Endothelial cell (in vitro differentiated cells): ENCODE data around the gene TAS2R38. TPM values are rescaled to one million over a fixed set of nuclear protein-coding genes. Genes with fewer than 3 reads are reported as not detected.

ENCODE experiments used
- DNase-seq: peaks from one replicate; pipeline ENCODE4 v3.0.0; 2021; ENCODE audit warnings: low spot score
- H3K27ac Mint-ChIP-seq: one replicate; pipeline ENCODE4 v1.8.0; 2021; ENCODE audit warnings: mixed read lengths, inconsistent platforms; ENCODE audit not compliant: unreplicated experiment
- H3K27me3 Mint-ChIP-seq: one replicate; pipeline ENCODE4 v1.8.0; 2021; ENCODE audit warnings: mild to moderate bottlenecking, moderate library complexity, mixed read lengths, inconsistent platforms; ENCODE audit not compliant: unreplicated experiment
- H3K36me3 Mint-ChIP-seq: one replicate; pipeline ENCODE4 v1.8.0; 2021; ENCODE audit warnings: mild to moderate bottlenecking, low read depth, mixed read lengths, inconsistent platforms; ENCODE audit not compliant: unreplicated experiment
- H3K4me1 Mint-ChIP-seq: one replicate; pipeline ENCODE4 v1.8.0; 2021; ENCODE audit warnings: mild to moderate bottlenecking, mixed read lengths, inconsistent platforms; ENCODE audit not compliant: unreplicated experiment
- H3K4me3 Mint-ChIP-seq: one replicate; pipeline ENCODE4 v1.8.0; 2021; ENCODE audit warnings: mild to moderate bottlenecking, mixed read lengths, inconsistent platforms; ENCODE audit not compliant: unreplicated experiment
- H3K9me3 Mint-ChIP-seq: one replicate; pipeline ENCODE4 v1.8.0; 2021; ENCODE audit warnings: mixed read lengths, inconsistent platforms; ENCODE audit not compliant: unreplicated experiment
- CTCF ChIP-seq: fragments of 200-600 bp; sonication (generic); IDR thresholded peaks from one replicate; pipeline ENCODE4 v1.5.0; 2021; ENCODE audit warnings: antibody characterized with exemption; ENCODE audit not compliant: unreplicated experiment
- total RNA-seq: library from RNA; stranded (reverse); fragmentation: NEBNext Ultra II Directional; extraction: Animal tissue kit (Norgen Biotek cat#: 25700); gene quantifications from one replicate; pipeline ENCODE4 v1.2.1, GENCODE V29; 2021; ENCODE audit not compliant: unreplicated experiment

TAS2R38 gene
- total RNA-seq, 1 donor from 2014 or later, result not detected

GRCh38 chr7:141949451-141949850 is 24.1 kb downstream of the TAS2R38 start:
- Mint-ChIP-seq H3K9me3 (no peaks in the 10 kb centered on the region), H3K4me3 (no peak overlapping the region), H3K36me3 (no peaks in the 10 kb centered on the region), H3K4me1 (no peaks in the 10 kb centered on the region), H3K27me3 (no peaks in the 10 kb centered on the region), H3K27ac (no peak overlapping the region)
- TF ChIP-seq CTCF, result no peak
- no peak for DNase-seq

- Mint-ChIP-seq H3K9me3 (no peaks in the 10 kb centered on the region), H3K27ac (no peak overlapping the region), H3K4me3 (no peak overlapping the region), H3K27me3 (no peaks in the 10 kb centered on the region), H3K4me1 (no peaks in the 10 kb centered on the region), H3K36me3 (no peaks in the 10 kb centered on the region)
- no peak for DNase-seq
- TF ChIP-seq CTCF, result no peak
Measured at GRCh38 chr7:141949021-141949420, 24.6 kb downstream of the TAS2R38 start.

- no peaks in the 10 kb centered on the region for H3K4me1 Mint-ChIP-seq
- no peak within 1 kb of the TSS for H3K4me3 Mint-ChIP-seq
- no peaks in the 10 kb centered on the region for H3K27me3 Mint-ChIP-seq
- TF ChIP-seq CTCF, result no peak
- no peaks in the 10 kb centered on the region for H3K36me3 Mint-ChIP-seq
- no peak for DNase-seq
- H3K27ac Mint-ChIP-seq, result no peak within 1 kb of the TSS
- H3K9me3 Mint-ChIP-seq, result no peaks in the 10 kb centered on the region
Measured at GRCh38 chr7:141946796-141947195, 26.8 kb downstream of the TAS2R38 start, which contains the start of gene CLEC5A. CLEC5A (minus strand) TSS chr7:141946974; CDS start chr7:141946292, 682 bp downstream.

- no peaks in the 10 kb centered on the region for H3K4me1 Mint-ChIP-seq
- TF ChIP-seq CTCF, result no peak
- H3K27ac Mint-ChIP-seq, result no peak overlapping the region
- no peak overlapping the region for H3K4me3 Mint-ChIP-seq
- no peaks in the 10 kb centered on the region for H3K27me3 Mint-ChIP-seq
- H3K36me3 Mint-ChIP-seq, result no peaks in the 10 kb centered on the region
- H3K9me3 Mint-ChIP-seq, result no peaks in the 10 kb centered on the region
- no peak for DNase-seq
Measured at GRCh38 chr7:141945356-141945755, 28.2 kb downstream of the TAS2R38 start.

GRCh38 chr7:141944811-141945210 is 28.8 kb downstream of the TAS2R38 start:
- H3K4me1 Mint-ChIP-seq, result no peaks in the 10 kb centered on the region
- TF ChIP-seq CTCF, result no peak
- no peak overlapping the region for H3K27ac Mint-ChIP-seq
- no peaks in the 10 kb centered on the region for H3K9me3 Mint-ChIP-seq
- no peaks in the 10 kb centered on the region for H3K36me3 Mint-ChIP-seq
- no peak overlapping the region for H3K4me3 Mint-ChIP-seq
- H3K27me3 Mint-ChIP-seq, result no peaks in the 10 kb centered on the region
- DNase-seq, result no peak
